Gastroesophageal sphincter (tissue), 3 donors: ENCODE results near the gene NSFL1C.

Experiments used
- POLR2A ChIP-seq, 2 donors: fragments of 450-650 bp; IDR thresholded peaks; one replicate each; pipeline ENCODE4 v1.6.1; 2017; ENCODE audit warnings: antibody characterized with exemption in 2 of 2, mild to moderate bottlenecking in 2 of 2, moderate library complexity in 1 of 2
- POLR2AphosphoS5 ChIP-seq: sonication (generic); formaldehyde crosslinking; IDR thresholded peaks from one replicate; pipeline ENCODE4 v1.6.1; 2017; ENCODE audit warnings: antibody characterized with exemption
- TF ChIP-seq, protein P1 (sequence below), 4 experiments: fragments of 200-600 bp in 2 of 4; fragments of 450-650 bp in 2 of 4; sonication (generic) in 1 of 4; IDR thresholded peaks; one replicate each; pipeline ENCODE4 v1.5.1; 2017 to 2019; ENCODE audit warnings: antibody characterized with exemption in 4 of 4, mild to moderate bottlenecking in 2 of 4, moderate library complexity in 2 of 4

DNA sequence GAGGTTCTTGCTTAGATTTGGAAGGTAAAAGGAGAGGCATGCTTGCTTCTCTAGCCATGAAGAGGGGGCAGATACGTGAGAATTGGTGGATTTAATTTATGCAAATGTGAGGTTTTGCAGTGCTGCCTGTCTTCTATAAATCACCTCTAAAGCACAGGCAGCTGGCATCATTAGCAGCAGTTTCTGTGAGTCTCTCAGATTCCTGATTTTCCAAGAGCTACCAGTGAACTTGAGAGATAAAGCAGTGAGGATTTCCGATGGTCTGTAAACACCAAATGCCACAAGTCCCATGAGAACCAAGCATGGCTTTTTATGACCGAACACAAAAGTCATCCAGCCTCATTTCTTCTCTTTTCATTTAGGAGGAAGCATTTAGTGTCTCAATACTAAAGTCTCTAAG is 27.8 kb upstream of the NSFL1C start:
- TF ChIP-seq POLR2AphosphoS5, result no peak
- TF ChIP-seq, protein P1, sequence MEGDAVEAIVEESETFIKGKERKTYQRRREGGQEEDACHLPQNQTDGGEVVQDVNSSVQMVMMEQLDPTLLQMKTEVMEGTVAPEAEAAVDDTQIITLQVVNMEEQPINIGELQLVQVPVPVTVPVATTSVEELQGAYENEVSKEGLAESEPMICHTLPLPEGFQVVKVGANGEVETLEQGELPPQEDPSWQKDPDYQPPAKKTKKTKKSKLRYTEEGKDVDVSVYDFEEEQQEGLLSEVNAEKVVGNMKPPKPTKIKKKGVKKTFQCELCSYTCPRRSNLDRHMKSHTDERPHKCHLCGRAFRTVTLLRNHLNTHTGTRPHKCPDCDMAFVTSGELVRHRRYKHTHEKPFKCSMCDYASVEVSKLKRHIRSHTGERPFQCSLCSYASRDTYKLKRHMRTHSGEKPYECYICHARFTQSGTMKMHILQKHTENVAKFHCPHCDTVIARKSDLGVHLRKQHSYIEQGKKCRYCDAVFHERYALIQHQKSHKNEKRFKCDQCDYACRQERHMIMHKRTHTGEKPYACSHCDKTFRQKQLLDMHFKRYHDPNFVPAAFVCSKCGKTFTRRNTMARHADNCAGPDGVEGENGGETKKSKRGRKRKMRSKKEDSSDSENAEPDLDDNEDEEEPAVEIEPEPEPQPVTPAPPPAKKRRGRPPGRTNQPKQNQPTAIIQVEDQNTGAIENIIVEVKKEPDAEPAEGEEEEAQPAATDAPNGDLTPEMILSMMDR (IDR thresholded peaks at IDR 0.05), result no peak
- no peak for TF ChIP-seq POLR2A (IDR thresholded peaks at IDR 0.05)
